A549 (cell line): Measurements from ENCODE around the gene FAM149B1.

Experiments used
- CHD2 ChIP-seq: fragments of 150-350 bp; IDR thresholded peaks from 2 replicates; pipeline ENCODE4 v1.6.1; 2014; ENCODE audit warnings: low read length; ENCODE audit not compliant: partially characterized antibody
- CHD4 ChIP-seq: fragments of 200-600 bp; sonication (generic); IDR thresholded peaks from 2 replicates; pipeline ENCODE4 v1.6.1; 2016; ENCODE audit warnings: antibody characterized with exemption, mild to moderate bottlenecking, borderline replicate concordance
- CTCF ChIP-seq: fragments of >200 bp; sonication (Bioruptor Twin); formaldehyde crosslinking; IDR thresholded peaks from 3 replicates; pipeline ENCODE4 v1.5.1; 2016
- HDAC2 ChIP-seq: fragments of 200-600 bp; sonication (generic); IDR thresholded peaks from 2 replicates; pipeline ENCODE4 v1.6.1; 2016
- POLR2A ChIP-seq: IDR thresholded peaks from 2 replicates; pipeline ENCODE4 v1.6.1; 2012; ENCODE audit warnings: mild to moderate bottlenecking, low read length
- REST ChIP-seq: fragments of 200-600 bp; sonication (generic); IDR thresholded peaks from 2 replicates; pipeline ENCODE4 v1.6.1; 2016; ENCODE audit warnings: antibody characterized with exemption, mild to moderate bottlenecking, moderate library complexity
- ZFP36 ChIP-seq: fragments of 450-650 bp; IDR thresholded peaks from 2 replicates; pipeline ENCODE4 v1.6.1; 2014; ENCODE audit warnings: borderline replicate concordance; ENCODE audit not compliant: partially characterized antibody

- TF ChIP-seq HDAC2 (no peak), ZFP36 (no peak), CTCF (no peak), POLR2A (no peak), REST (no peak), CHD4 (no peak), CHD2 (no peak)
These were observed 36.6 kb upstream of the FAM149B1 start for GRCh38 chr10:73131301-73131700.
